ENCODE measurements around the gene EMB.
"Not testable (repeated sequence)": the region's sequence is repeated elsewhere in the genome, so short reads cannot be mapped to it uniquely, and the experiment has no call there.

Gene EMB

DNA sequence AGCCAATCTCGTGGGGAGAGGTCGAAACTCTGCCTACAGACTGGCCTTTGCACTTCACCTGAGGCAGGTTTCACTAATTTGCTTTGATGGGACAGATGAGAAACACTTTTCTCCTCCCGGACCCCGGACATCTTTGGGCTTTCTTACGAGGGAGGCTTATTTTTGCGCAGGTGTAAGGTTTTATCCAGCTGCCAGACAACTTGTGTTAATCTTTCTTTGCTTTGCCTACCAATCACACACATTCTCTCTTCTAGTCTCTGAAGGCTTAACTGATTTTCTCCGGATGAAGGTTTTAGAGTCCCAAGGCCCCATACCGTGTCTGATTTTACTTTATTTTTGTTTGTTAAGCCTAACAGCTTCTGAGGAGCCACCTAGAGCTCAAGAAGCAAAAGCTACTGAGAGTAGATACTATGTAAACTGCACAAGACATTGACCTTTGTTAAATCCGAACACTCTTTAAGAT lies 436 bp upstream of the EMB start:
- Mint-ChIP-seq H3K27ac (peak overlapping the region; percentile 99), H3K4me3 (peak overlapping the region; percentile 95), H3K4me1 (peaks cover 80% of the 10 kb centered on the region), H3K36me3 (peaks cover 17% of the 10 kb centered on the region), H3K27me3 (no peaks in the 10 kb centered on the region), H3K9me3 (peaks cover 2% of the 10 kb centered on the region)
- DNase-seq: no peak
- CTCF ChIA-PET: interaction anchor here (0.6 to 1.6 kb wide), 3 partner anchors 61 to 309 kb away, joined by 3 to 4 read pairs (median 3); no protein-coding TSS in a partner anchor

DNA sequence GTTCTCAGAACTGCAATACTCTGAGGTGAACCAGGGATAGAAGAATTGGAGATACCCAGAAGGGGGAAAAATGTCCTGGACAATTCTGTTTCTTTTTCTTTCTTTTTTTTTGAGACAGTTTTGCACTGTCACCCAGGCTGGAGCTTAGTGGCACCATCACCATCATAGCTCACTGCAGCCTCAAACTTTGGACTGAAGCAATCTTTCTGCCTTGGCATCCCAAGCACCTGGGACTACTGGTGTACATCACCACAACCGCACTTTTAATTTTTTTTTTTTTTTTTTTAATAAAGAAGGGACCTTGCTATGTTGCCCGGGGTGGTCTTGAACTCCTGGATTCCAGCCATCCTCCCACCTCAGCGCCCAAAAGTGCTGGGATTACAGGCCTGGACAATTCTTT lies 1.9 kb downstream of the EMB start:
- Mint-ChIP-seq H3K36me3 (peaks cover 30% of the 10 kb centered on the region), H3K4me3 (peak overlapping the region; percentile 95), H3K27me3 (no peaks in the 10 kb centered on the region), H3K4me1 (peaks cover 78% of the 10 kb centered on the region), H3K27ac (no peak overlapping the region), H3K9me3 (no peaks in the 10 kb centered on the region)
- DNase-seq: no peak
- CTCF ChIA-PET: no interaction called here

- DNase-seq, CTCF ChIA-PET, H3K4me3 Mint-ChIP-seq, H3K9me3 Mint-ChIP-seq, H3K27me3 Mint-ChIP-seq, H3K27ac Mint-ChIP-seq: not testable (repeated sequence)
- Mint-ChIP-seq H3K36me3 (peaks cover 34% of the 10 kb centered on the region), H3K4me1 (peaks cover 78% of the 10 kb centered on the region)
Observed at GRCh38 chr5:50438060-50438459, 3.0 kb downstream of the EMB start.

DNA sequence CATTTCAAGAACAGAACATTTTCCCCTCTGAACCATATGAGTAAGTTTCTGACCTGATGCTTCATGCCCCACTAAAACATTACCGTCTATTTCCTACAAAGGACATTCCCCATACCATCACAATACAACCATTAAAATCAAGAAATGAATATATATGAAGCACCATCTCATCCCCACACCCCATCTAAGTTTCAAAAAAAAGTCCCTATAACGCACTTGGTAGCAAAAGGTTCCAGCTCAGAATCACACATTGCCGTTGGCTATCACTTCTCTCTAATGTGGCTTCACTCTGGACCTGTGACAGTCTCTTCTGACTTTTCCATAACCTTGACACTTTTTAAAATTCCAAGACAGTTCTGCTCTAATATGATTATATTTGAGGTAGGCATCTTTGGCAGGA lies 5.9 kb downstream of the EMB start:
- no peak for DNase-seq
- H3K36me3 Mint-ChIP-seq: peaks cover 38% of the 10 kb centered on the region
- no peaks in the 10 kb centered on the region for H3K27me3 Mint-ChIP-seq
- no peak overlapping the region for H3K4me3 Mint-ChIP-seq
- no peak overlapping the region for H3K27ac Mint-ChIP-seq
- H3K9me3 Mint-ChIP-seq: no peaks in the 10 kb centered on the region
- CTCF ChIA-PET: no interaction called here
- H3K4me1 Mint-ChIP-seq: peaks cover 78% of the 10 kb centered on the region

DNA sequence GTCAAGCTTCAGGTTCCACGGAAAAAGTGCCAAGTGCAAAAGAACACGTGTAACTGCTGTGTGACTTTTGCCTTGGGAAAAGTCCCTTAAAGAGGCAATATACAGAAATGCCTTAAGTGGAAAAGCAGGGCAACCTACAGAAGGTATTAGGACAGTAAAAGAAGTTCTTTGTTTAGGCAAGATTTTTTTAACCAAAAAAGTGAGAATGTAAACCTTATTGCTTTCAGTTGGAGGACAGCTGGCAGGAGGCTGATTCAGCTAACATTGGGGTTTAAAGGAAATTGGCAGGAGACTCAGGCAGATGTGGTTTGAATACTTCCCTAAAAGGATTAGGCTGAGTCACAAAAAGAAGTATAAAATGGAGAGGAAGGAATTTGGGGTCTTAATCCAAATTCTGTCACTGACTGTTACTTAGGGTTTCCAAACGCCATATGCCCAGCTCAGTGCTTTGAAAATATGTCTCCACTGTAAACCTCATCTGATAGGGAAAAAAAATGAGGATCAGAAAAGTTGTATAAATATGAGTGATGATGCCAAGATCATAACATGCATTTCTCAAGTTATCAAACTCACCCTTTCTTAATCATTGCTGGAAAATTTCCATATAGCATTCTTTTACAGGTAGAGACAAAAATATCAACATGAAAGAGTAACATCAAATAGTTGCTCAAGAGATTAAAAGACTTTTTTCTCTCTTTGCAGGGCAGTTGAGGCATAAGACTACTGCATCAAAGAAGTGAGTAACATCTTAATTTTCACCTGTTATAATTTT lies 9.8 kb downstream of the EMB start:
- peaks cover 44% of the 10 kb centered on the region for H3K36me3 Mint-ChIP-seq
- CTCF ChIA-PET, H3K9me3 Mint-ChIP-seq, H3K4me3 Mint-ChIP-seq, H3K27me3 Mint-ChIP-seq, H3K27ac Mint-ChIP-seq, DNase-seq: not testable (repeated sequence)
- peaks cover 68% of the 10 kb centered on the region for H3K4me1 Mint-ChIP-seq

DNA sequence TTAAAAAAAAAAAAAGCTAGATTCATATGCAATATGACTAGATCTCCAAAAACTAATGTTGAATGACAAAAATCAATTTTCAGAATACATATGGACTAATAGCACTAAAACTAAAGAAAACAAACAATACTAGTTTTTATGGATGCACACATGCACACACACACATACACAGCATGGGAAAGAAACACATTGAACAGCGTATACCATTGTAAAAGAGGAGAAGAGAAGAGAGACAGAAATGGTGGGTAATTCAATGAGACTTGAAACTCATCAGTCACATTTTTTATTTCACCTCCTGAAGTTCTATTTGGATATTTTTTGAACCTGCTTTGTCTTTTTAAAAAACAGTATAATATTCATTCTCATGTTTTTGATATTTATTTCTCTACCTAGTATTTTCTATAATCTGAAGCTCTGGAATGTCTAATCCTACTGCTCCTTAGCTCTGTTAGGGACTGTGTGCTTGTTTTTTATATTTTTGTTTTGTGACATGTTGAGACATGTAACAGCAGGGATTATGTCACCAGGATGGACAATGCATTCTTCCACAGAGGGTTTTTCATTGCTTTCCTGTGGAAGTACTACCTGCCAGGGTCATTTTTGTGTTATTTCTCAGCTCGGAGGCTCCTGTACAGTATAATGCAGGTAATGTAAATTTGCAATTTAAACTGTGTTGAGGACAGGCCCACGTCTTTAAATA lies 17.8 kb downstream of the EMB start:
- H3K4me1 Mint-ChIP-seq: peaks cover 36% of the 10 kb centered on the region
- H3K27me3 Mint-ChIP-seq, H3K27ac Mint-ChIP-seq, DNase-seq, CTCF ChIA-PET, H3K4me3 Mint-ChIP-seq: not testable (repeated sequence)
- H3K9me3 Mint-ChIP-seq: peaks cover 11% of the 10 kb centered on the region
- H3K36me3 Mint-ChIP-seq: peaks cover 60% of the 10 kb centered on the region

DNA sequence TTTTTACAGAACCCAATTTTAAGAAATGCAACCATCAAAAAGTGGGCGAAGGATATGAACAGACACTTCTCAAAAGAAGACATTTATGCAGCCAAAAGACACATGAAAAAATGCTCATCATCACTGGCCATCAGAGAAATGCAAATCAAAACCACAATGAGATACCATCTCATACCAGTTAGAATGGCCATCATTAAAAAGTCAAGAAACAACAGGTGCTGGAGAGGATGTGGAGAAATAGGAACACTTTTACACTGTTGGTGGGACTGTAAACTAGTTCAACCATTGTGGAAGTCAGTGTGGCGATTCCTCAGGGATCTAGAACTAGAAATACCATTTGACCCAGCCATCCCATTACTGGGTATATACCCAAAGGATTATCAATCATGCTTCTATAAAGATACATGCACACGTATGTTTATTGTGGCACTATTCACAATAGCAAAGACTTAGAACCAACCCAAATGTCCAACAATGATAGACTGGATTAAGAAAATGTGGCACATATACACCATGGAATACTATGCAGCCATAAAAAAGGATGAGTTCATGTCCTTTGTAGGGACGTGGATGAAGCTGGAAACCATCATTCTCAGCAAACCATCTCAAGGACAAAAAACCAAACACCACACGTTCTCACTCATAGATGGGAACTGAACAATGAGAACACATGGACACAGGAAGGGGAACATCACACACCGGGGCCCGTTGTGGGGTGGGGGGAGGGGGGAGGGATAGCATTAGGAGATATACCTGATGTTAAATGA lies 19.7 kb downstream of the EMB start:
- CTCF ChIA-PET, H3K27me3 Mint-ChIP-seq, H3K4me3 Mint-ChIP-seq, DNase-seq: not testable (repeated sequence)
- Mint-ChIP-seq H3K27ac (peak overlapping the region; percentile 60), H3K4me1 (peaks cover 40% of the 10 kb centered on the region), H3K9me3 (peaks cover 11% of the 10 kb centered on the region), H3K36me3 (peaks cover 59% of the 10 kb centered on the region)

DNA sequence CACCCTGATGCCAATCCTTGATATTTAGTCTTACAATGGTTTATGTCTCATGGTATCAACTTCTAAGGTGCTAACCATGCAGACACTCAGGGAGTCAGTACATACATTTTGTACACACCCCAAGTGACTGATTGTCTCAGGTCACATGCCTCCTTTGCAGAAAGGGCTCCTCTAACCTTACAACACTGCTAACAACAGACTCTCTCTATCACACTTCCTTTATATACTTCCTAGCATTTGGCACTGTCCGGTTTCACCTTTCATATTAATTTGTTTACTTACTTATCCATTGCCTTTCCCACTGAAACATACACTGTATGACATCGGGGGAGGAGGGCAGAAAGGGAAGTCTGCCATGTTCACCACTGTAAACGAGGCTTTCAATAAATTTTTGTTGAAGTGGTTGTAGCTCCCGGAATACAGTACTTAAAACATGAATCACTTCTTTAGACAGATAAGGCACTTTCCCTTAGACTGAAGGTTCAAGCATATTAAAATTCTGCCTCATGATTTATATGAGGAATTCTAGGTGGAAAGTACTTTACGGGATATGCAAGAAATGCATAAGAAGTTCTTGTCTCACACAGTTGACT lies 20.6 kb downstream of the EMB start:
- Mint-ChIP-seq H3K36me3 (peaks cover 58% of the 10 kb centered on the region), H3K9me3 (peaks cover 11% of the 10 kb centered on the region), H3K27me3 (no peaks in the 10 kb centered on the region), H3K27ac (no peak overlapping the region), H3K4me1 (peaks cover 47% of the 10 kb centered on the region), H3K4me3 (no peak overlapping the region)
- CTCF ChIA-PET: no interaction called here
- no peak for DNase-seq

- H3K27me3 Mint-ChIP-seq, H3K4me3 Mint-ChIP-seq, H3K27ac Mint-ChIP-seq, CTCF ChIA-PET, DNase-seq: not testable (repeated sequence)
- Mint-ChIP-seq H3K4me1 (peaks cover 48% of the 10 kb centered on the region), H3K36me3 (peaks cover 59% of the 10 kb centered on the region), H3K9me3 (peaks cover 11% of the 10 kb centered on the region)
Observed at GRCh38 chr5:50419656-50420055, 21.4 kb downstream of the EMB start.

DNA sequence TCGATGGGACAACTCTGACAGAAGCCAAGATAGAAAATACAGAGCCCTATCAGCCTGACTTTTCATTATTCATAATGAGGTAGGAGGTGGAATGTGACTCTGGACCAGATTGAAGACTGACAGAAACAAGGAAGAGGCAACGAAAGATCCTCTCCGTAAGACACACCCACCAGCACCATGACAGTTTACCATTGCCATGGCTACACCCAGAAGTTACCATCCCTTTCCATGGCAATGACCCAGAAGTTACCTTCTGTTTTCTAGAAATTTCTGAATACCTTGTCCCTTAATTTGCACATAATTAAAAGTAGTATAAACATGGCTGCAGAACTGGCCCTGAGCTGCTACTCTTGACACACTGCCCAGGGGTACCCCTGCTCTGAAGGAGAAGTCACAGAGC lies 24.5 kb downstream of the EMB start:
- H3K36me3 Mint-ChIP-seq: peaks cover 69% of the 10 kb centered on the region
- DNase-seq, H3K4me3 Mint-ChIP-seq, H3K27me3 Mint-ChIP-seq: not testable (repeated sequence)
- H3K4me1 Mint-ChIP-seq: peaks cover 56% of the 10 kb centered on the region
- peak overlapping the region; percentile 77 for H3K27ac Mint-ChIP-seq
- CTCF ChIA-PET: interaction anchor here (1.2 kb wide), 1 partner anchor 12 kb away, joined by 3 read pairs; no protein-coding TSS in a partner anchor
- H3K9me3 Mint-ChIP-seq: peaks cover 11% of the 10 kb centered on the region

- Mint-ChIP-seq H3K27me3 (no peaks in the 10 kb centered on the region), H3K36me3 (peaks cover 68% of the 10 kb centered on the region), H3K4me1 (peaks cover 61% of the 10 kb centered on the region), H3K27ac (peak overlapping the region; percentile 77), H3K9me3 (peaks cover 7% of the 10 kb centered on the region), H3K4me3 (no peak overlapping the region)
- CTCF ChIA-PET: no interaction called here
- peak; percentile 35 for DNase-seq
Observed at GRCh38 chr5:50415912-50416311, 25.2 kb downstream of the EMB start.

DNA sequence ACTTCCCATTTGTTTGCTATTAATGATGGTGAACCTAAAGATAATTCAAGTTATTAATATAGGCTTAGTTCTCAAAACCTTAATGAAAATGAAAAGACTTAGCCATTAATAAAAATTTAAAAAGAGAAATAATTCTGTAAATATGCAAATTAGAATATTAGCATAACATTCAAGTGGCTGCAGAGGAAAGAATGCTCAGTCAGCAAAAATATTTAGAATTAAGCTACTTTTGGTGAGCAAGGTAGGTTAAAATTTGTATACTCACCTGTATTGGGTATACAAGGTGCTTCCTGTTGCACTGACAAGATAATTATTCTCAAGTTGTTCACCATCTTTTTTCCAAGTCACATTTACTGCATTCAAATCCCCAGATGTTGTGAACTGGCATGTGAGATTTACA lies 30.2 kb downstream of the EMB start:
- H3K27ac Mint-ChIP-seq, H3K9me3 Mint-ChIP-seq, H3K4me3 Mint-ChIP-seq, CTCF ChIA-PET, DNase-seq, H3K27me3 Mint-ChIP-seq: not testable (repeated sequence)
- Mint-ChIP-seq H3K36me3 (peaks cover 61% of the 10 kb centered on the region), H3K4me1 (peaks cover 39% of the 10 kb centered on the region)

- no peak for DNase-seq
- Mint-ChIP-seq H3K4me1 (peaks cover 18% of the 10 kb centered on the region), H3K27ac (no peak overlapping the region), H3K4me3 (no peak overlapping the region), H3K27me3 (no peaks in the 10 kb centered on the region), H3K36me3 (peaks cover 58% of the 10 kb centered on the region), H3K9me3 (no peaks in the 10 kb centered on the region)
- CTCF ChIA-PET: no interaction called here
Observed at GRCh38 chr5:50406877-50407276, 34.2 kb downstream of the EMB start.

DNA sequence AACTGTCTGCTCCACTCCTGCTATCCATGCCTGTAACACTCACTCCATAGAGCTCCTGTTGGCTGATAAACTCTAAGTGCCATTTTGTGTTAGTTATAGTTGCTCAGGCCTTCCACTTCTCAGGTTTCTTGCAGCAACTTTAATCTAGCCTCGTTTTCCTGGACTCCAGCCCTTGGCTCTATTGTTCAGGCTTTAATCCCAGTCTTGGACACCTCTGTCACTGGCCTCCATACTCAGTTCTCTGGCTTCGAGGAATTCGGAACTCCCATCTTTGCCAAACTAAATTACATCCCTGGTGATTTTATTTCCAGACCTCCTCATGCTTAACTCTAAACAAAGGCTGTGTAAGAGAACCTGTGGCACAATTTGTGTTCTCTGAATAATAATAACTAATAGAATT lies 39.8 kb downstream of the EMB start:
- CTCF ChIA-PET: no interaction called here
- Mint-ChIP-seq H3K27me3 (no peaks in the 10 kb centered on the region), H3K4me1 (peaks cover 12% of the 10 kb centered on the region), H3K36me3 (peaks cover 58% of the 10 kb centered on the region), H3K9me3 (no peaks in the 10 kb centered on the region), H3K27ac (no peak overlapping the region), H3K4me3 (no peak overlapping the region)
- DNase-seq: no peak
